Measurements from ENCODE around the gene STK38.
A peak's percentile ranks its signal among the peaks of the same experiment; 100 is the strongest.

STK38 gene

DNA sequence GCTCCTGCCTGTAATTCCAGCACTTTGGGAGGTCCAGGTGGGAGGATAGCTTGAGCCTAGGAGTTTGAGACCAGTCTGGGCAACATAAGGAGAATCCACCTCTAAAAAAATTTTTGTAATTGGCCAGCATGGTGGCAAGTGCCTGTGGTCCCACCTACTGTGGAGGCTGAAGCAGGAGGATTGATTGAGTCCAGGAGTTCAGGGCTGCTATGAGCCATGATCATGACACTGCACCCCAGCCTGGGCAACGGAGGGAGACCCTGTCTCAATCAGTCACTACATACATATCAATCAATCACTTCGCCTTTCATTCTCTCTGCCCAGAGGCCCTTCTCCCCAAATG lies 1.1 kb upstream of the STK38 start:
- Histone ChIP-seq H3K9ac (ENCODE audit: low read depth, low read length) (no peak overlapping the region), H3K9me3 (ENCODE audit: control insufficient read depth, insufficient read depth, low read length) (no peaks in the 10 kb centered on the region), H3K36me3 (ENCODE audit: insufficient read depth, low read length) (0 out of 2 replicates have a peak, but pooled peaks cover 1% of the 10 kb centered on the region), H3K4me1 (ENCODE audit: insufficient read depth, low read length) (peaks cover 12% of the 10 kb centered on the region; the same call in 1 of the 2 replicates)

DNA sequence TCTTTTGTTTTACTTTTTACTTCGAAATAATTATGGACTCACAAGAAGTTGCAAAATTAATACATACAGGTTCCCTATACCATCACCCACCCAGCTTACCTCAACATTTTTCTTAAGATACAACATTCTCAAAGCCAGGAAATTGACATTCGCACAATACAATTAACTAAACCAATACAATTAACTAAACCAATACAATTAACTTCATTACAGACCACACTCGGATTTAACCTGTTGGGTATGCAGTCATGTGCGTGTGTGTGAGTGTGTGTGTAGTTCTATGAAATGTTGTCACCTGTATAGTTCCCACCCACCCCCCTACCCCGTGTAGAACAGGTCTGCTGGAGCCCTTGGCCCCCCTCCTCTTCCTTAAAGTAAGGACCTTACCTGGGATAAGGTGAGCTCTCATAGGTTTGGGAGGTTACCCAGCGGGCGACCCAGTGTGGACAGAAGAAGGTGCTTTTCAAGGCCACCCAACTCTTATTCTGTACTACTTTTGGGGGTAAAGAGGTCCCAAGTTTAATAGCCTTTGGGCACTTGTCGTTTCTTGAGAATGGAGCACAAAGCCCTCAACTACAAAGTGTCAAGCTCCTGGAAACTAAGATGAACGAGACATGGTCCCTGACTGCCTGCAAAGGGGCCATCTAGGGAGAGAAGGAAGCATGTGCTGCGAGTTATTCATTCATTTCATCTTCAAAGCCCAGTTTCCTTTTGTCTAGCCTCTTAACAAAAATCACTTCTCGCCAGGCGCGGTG lies 544 bp upstream of the STK38 start:
- H3K9ac ChIP-seq (ENCODE audit: low read depth, low read length) = peak overlapping the region; percentile 99; the same call in 1 of the 2 replicates
- peaks cover 12% of the 10 kb centered on the region; the same call in 1 of the 2 replicates for H3K4me1 ChIP-seq (ENCODE audit: insufficient read depth, low read length)
- H3K36me3 ChIP-seq (ENCODE audit: insufficient read depth, low read length) = 0 out of 2 replicates have a peak, but pooled peaks cover 2% of the 10 kb centered on the region
- no peaks in the 10 kb centered on the region for H3K9me3 ChIP-seq (ENCODE audit: control insufficient read depth, insufficient read depth, low read length)

DNA sequence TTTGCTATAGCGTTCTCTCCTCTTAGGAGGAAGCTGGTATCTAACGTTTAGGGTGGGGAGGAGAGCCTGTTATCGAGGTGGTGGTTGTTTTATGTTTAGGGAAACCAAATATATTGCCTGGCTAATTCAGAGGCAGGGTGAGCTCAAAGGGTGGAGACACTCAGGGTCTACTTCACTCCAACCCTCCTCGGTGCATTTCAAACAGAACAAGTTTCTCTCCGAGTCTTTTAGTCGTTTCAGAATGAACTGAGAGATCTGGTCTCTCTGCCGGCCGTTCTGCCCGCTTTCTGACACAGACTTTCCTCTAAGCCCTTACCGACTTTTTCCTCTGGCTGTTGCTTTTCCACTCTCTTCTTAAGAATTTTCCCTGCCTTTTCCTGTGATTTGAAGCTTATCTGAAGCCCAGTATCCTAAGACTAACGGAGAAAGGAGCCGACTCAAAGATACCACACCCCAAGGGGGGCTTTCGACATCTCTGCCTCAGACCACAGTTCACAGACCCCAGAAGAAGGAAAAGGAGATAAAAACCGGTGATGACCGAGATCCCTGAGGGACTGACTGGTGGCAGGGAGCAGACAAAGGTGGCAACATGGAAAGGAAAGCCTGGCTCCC lies 865 bp downstream of the STK38 start:
- peak overlapping the region; percentile 99 for H3K9ac ChIP-seq (ENCODE audit: low read depth, low read length)
- H3K36me3 ChIP-seq (ENCODE audit: insufficient read depth, low read length) = 0 out of 2 replicates have a peak, but pooled peaks cover 2% of the 10 kb centered on the region
- no peaks in the 10 kb centered on the region for H3K9me3 ChIP-seq (ENCODE audit: control insufficient read depth, insufficient read depth, low read length)
- H3K4me1 ChIP-seq (ENCODE audit: insufficient read depth, low read length) = peaks cover 12% of the 10 kb centered on the region; the same call in 1 of the 2 replicates

DNA sequence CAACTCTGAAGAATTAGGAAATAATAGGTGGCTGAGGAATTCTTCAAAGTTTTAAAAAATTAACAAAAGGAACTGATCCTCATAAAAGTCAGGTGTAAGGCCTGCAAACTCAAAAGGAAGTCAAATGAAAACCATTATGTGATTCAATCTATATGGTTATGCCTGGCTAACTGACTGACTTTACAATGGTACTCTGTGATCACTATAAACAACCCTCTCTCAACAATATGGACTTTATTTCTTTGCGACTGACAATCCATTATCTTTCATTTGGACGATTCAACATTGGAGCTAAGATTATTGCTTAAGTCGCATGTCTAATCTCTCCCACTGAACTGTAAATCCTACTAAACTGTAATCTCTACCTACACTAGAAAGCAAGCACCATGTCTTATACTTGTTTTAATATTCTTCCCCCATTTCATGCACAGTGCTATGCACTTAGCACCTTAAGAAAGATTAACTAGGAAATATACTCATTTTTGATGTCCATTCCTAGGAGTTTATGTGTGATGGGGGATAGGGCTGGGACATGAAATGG lies 1.4 kb downstream of the STK38 start:
- Histone ChIP-seq H3K36me3 (ENCODE audit: insufficient read depth, low read length) (0 out of 2 replicates have a peak, but pooled peaks cover 2% of the 10 kb centered on the region), H3K9ac (ENCODE audit: low read depth, low read length) (peak overlapping the region; percentile 99), H3K4me1 (ENCODE audit: insufficient read depth, low read length) (peaks cover 12% of the 10 kb centered on the region; the same call in 1 of the 2 replicates), H3K9me3 (ENCODE audit: control insufficient read depth, insufficient read depth, low read length) (no peaks in the 10 kb centered on the region)

DNA sequence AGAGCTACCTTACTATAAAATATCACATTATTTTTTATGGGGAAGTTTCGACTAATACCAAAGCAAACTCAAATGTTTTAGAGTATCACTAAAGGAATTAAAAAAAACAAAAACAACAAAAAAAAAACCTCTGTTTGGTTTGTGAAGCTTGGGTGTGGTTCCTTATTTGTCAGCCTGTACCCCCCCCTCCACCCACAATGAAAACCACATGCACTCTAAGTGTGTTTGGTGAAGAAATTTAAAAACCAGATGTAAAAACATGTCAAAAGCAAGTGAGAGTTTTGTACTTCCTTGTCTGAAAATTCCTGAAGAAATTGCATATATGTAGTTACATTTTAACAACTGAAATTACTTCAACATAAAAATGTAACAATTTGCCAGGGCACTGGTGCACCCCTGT lies 3.1 kb downstream of the STK38 start:
- H3K9ac ChIP-seq (ENCODE audit: low read depth, low read length) = no peak overlapping the region
- no peaks in the 10 kb centered on the region for H3K9me3 ChIP-seq (ENCODE audit: control insufficient read depth, insufficient read depth, low read length)
- H3K36me3 ChIP-seq (ENCODE audit: insufficient read depth, low read length) = 0 out of 2 replicates have a peak, but pooled peaks cover 7% of the 10 kb centered on the region
- H3K4me1 ChIP-seq (ENCODE audit: insufficient read depth, low read length) = peaks cover 12% of the 10 kb centered on the region; the same call in 1 of the 2 replicates

DNA sequence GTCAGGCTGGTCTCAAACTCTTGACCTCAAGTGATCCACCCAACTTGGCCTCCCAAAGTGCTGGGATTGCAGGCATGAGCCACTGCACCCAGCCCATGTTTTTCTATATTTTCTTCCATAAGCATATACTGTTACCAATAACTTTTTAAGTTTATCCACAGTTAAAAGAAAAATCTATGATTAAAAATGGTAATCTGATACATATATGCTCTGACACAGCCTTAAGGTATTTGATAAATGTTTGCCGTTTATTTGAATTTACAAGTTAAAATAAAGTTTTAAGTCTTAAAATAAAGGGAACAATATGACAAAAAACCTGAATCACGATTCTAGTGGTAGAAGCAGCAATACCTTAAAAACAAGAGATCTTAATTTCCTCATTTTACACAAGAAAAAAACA lies 5.2 kb downstream of the STK38 start:
- no peak overlapping the region for H3K9ac ChIP-seq (ENCODE audit: low read depth, low read length)
- H3K4me1 ChIP-seq (ENCODE audit: insufficient read depth, low read length) = 0 out of 2 replicates have a peak, but pooled peaks cover 8% of the 10 kb centered on the region
- H3K9me3 ChIP-seq (ENCODE audit: control insufficient read depth, insufficient read depth, low read length) = no peaks in the 10 kb centered on the region
- H3K36me3 ChIP-seq (ENCODE audit: insufficient read depth, low read length) = 0 out of 2 replicates have a peak, but pooled peaks cover 7% of the 10 kb centered on the region

DNA sequence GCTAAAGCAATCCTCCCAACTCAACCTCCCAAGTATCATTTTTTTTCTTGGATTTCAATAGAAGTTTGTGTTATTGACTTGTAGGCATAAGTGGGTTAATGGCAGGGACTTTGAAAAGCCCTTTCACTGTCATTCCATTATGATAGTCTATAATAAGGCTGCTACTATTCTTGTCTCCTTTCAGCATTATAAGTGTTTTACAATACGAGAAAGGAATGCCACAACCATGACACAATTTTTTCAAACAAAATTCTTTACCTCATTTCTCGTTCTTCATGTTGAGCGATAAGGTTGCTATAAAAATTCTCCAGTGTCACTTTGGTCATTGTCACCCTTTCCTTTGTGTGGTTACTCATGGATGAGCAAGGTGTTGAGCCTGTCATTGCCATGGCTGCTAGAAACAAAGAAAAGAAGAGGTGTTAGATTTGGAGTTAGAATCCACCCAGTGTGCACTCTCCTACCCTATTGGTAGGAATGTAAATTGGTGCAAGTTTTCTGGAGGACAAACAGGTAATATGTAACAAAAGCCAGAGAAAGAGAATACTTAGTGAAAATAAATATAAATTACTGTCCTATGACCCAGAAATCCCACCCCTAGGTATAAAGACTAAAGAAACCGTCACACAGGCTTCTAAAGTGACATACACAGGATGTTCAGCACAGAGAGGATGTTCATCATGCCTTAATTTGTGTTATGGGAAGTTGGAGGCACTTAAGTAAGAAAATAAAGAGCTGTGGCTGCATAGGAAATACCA lies 7.3 kb downstream of the STK38 start:
- Histone ChIP-seq H3K36me3 (ENCODE audit: insufficient read depth, low read length) (0 out of 2 replicates have a peak, but pooled peaks cover 7% of the 10 kb centered on the region), H3K4me1 (ENCODE audit: insufficient read depth, low read length) (no peaks in the 10 kb centered on the region), H3K9ac (ENCODE audit: low read depth, low read length) (no peak overlapping the region), H3K9me3 (ENCODE audit: control insufficient read depth, insufficient read depth, low read length) (no peaks in the 10 kb centered on the region)

DNA sequence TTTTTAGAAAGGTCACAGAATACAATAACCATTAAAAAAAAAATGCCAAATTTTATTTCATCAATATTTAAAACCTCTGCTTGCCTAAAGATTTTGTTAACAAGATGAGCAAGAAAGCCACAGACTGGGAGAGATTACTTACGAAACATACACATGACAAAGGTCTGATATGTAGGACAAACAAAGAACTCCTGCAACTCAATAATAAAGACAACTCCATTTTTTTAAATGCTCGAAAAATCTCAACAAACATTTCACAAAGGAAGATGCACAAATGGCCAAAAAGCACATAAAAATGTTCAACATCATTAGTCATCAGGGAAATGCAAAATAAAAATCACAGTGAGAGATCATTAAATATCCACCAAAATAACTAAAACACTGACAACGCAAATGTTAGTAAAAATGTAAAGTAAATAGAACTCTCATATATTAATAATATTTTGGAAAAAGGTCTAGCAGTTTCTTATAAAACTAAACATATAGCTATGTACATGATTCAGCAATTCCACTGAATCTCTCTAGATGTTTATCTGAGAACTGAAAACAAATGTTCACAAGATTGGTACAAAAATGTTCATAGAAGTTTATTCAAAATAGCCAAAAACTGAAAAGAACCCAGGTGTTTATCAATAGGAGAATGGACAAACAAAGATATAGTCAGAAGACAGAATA lies 10.3 kb downstream of the STK38 start:
- Histone ChIP-seq H3K9me3 (ENCODE audit: control insufficient read depth, insufficient read depth, low read length) (no peaks in the 10 kb centered on the region), H3K9ac (ENCODE audit: low read depth, low read length) (no peak overlapping the region), H3K36me3 (ENCODE audit: insufficient read depth, low read length) (0 out of 2 replicates have a peak, but pooled peaks cover 5% of the 10 kb centered on the region), H3K4me1 (ENCODE audit: insufficient read depth, low read length) (no peaks in the 10 kb centered on the region)

DNA sequence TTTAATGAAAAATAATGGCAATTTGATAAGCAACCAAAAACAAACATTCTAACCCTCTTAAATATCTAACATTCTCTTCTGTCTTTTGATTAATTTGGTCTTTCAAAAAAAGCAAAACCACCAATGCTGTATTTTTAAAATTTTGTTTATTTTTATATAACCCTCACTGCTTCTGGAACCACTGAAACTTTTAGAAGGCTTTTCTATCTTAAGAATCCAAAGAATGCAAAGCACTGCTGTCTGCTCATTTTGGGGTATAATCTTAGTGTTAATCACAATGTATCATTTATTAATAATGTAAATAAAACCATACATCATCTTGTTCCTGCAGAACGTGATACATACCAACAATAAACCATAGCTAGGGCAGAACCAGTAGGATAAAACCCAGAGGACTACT lies 14.0 kb downstream of the STK38 start:
- Histone ChIP-seq H3K9me3 (ENCODE audit: control insufficient read depth, insufficient read depth, low read length) (no peaks in the 10 kb centered on the region), H3K36me3 (ENCODE audit: insufficient read depth, low read length) (no peaks in the 10 kb centered on the region; the same call in 1 of the 2 replicates), H3K4me1 (ENCODE audit: insufficient read depth, low read length) (no peaks in the 10 kb centered on the region), H3K9ac (ENCODE audit: low read depth, low read length) (no peak overlapping the region)

DNA sequence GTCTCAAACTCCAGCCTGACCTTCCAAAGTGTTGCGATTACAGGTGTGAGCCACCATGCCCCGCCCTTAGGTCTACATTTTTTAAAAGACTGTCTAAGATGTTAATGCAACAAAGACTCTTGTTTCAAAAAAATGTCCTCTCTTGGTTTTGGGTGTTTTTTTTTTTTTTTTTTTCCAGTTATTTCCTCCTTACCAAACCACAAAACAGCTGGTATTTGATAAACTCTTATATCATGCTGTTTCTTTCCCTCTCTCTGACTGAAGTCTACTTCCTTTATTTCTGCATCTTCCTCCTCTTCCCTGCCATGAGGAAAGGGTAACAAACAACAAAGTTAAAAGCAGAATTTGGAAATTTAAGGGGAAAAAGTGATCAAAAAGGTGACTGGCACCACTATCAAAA lies 21.2 kb downstream of the STK38 start:
- H3K4me1 ChIP-seq (ENCODE audit: insufficient read depth, low read length) = no peaks in the 10 kb centered on the region

DNA sequence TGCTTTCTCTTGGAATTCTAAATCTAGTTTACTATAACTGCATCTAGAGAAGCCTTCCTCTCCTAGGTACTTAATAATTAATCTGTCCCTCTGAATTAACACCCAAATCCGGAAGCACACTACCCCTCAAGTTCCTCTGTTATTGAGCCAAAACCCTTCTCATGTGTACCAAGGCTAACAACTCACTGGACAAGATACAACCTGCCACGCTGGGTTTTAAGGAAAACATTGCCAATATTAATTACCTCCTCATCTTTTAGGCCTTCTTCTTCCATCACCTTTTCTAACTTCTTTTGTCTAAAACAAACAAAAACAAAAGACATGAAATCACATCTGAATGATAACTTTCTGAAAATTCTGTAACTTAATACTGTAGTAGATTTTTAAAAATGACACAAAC lies 21.9 kb downstream of the STK38 start:
- Histone ChIP-seq H3K9me3 (ENCODE audit: control insufficient read depth, insufficient read depth, low read length) (no peaks in the 10 kb centered on the region), H3K4me1 (ENCODE audit: insufficient read depth, low read length) (no peaks in the 10 kb centered on the region), H3K36me3 (ENCODE audit: insufficient read depth, low read length) (peaks cover 5% of the 10 kb centered on the region), H3K9ac (ENCODE audit: low read depth, low read length) (no peak overlapping the region)

More for the DNA sequence above, 21.2 kb downstream of the STK38 start:
- H3K9ac ChIP-seq (ENCODE audit: low read depth, low read length) = no peak overlapping the region
- H3K36me3 ChIP-seq (ENCODE audit: insufficient read depth, low read length) = no peaks in the 10 kb centered on the region; the same call in none of the 2 replicates
- H3K9me3 ChIP-seq (ENCODE audit: control insufficient read depth, insufficient read depth, low read length) = no peaks in the 10 kb centered on the region

DNA sequence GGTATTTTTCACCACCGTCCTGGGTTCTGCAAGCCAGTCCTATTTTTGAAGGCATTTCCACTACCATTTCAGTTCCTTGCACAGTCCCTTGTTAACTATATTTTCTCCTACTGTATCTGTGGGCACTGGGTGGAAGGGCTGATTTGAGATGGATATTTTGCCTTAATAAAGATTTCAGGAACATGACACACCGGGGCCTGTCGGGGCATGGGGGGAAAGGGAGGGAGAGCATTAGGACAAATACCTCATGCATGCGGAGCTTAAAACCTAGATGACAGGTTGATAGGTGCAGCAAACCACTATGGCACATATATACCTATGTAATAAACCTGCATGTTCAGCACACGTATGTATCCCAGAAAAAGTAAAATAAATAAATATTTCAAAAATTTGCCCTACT lies 22.4 kb downstream of the STK38 start:
- H3K9ac ChIP-seq (ENCODE audit: low read depth, low read length) = no peak overlapping the region
- peaks cover 5% of the 10 kb centered on the region for H3K36me3 ChIP-seq (ENCODE audit: insufficient read depth, low read length)
- no peaks in the 10 kb centered on the region for H3K4me1 ChIP-seq (ENCODE audit: insufficient read depth, low read length)
- H3K9me3 ChIP-seq (ENCODE audit: control insufficient read depth, insufficient read depth, low read length) = no peaks in the 10 kb centered on the region

DNA sequence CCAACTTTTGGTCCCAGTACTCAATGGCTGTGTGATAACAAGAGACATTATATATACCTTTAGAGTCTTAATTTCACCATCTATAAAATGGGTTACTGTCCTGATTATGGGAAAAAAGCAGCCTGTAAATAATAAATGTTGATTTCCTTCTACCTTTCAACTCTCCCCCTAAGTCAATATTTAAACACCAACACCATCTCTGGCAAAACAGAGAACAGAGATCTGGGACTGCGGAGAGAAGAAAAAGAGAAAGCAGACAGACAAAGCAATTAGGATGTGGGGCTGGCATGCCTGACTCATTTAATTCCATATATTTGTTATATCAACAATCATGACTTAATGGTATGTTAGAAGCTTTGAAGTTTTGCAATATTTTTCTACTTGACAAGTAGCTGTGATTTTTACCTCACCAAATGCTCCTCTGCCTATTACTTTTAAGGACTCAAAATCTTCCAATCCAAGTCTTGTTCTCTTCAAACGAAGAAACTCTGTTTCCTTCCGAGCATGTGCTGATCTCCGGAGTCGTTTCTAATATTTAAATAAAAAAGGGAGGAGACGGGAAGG lies 23.3 kb downstream of the STK38 start:
- H3K9ac ChIP-seq (ENCODE audit: low read depth, low read length) = no peak overlapping the region
- no peaks in the 10 kb centered on the region for H3K4me1 ChIP-seq (ENCODE audit: insufficient read depth, low read length)
- peaks cover 5% of the 10 kb centered on the region for H3K36me3 ChIP-seq (ENCODE audit: insufficient read depth, low read length)
- H3K9me3 ChIP-seq (ENCODE audit: control insufficient read depth, insufficient read depth, low read length) = no peaks in the 10 kb centered on the region
